Measurements from ENCODE around the gene NFATC1.
A peak's percentile ranks its signal among the peaks of the same experiment; 100 is the strongest.

GRCh38 chr18:79466591-79466990, 70.9 kb downstream of the NFATC1 start:
- peak in 1 of 4 donors; percentile 7 for TF ChIP-seq POLR2A (IDR thresholded peaks at IDR 0.05)
- TF ChIP-seq, protein P1, sequence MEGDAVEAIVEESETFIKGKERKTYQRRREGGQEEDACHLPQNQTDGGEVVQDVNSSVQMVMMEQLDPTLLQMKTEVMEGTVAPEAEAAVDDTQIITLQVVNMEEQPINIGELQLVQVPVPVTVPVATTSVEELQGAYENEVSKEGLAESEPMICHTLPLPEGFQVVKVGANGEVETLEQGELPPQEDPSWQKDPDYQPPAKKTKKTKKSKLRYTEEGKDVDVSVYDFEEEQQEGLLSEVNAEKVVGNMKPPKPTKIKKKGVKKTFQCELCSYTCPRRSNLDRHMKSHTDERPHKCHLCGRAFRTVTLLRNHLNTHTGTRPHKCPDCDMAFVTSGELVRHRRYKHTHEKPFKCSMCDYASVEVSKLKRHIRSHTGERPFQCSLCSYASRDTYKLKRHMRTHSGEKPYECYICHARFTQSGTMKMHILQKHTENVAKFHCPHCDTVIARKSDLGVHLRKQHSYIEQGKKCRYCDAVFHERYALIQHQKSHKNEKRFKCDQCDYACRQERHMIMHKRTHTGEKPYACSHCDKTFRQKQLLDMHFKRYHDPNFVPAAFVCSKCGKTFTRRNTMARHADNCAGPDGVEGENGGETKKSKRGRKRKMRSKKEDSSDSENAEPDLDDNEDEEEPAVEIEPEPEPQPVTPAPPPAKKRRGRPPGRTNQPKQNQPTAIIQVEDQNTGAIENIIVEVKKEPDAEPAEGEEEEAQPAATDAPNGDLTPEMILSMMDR (IDR thresholded peaks at IDR 0.05) = no peak

Measured in esophagus squamous epithelium (tissue), 4 donors.